HG03575 (cell line): ENCODE data around the gene DDX18.
"Not testable (repeated sequence)": the region's sequence is repeated elsewhere in the genome, so short reads cannot be mapped to it uniquely, and the experiment has no call there.

Experiments
- ATAC-seq: cut with Tn5 transposase; IDR thresholded peaks from one replicate; pipeline ENCODE4 v1.9.1; 2021; ENCODE audit not compliant: unreplicated experiment, insufficient number of reproducible peaks, low FRiP score; ENCODE audit errors: extremely low read depth

Gene DDX18

GRCh38 chr2:117814417-117815264 lies at the start of gene DDX18:
TSS of gene DDX18 (plus strand) at chr2:117814691. CDS start at chr2:117814778, 87 bp downstream.
- ATAC-seq = peak; percentile 94

DNA sequence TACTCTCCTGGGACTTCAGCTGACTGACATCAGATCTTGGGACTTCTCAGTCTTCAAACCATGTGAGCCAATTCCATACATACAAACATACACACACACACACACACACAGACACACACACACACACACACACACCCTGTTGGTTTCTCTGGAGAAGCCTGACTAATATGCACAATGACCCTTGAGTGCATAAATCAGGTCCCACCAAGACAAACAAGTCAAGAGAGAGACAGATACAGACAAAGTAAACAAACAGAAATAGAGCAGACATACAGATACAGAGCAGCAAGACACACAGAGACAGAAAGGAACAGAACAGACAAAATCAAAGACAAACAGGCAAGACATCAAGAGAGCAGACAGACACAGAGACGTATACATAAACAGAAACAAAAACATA lies 43.8 kb upstream of the DDX18 start:
- ATAC-seq = no peak

DNA sequence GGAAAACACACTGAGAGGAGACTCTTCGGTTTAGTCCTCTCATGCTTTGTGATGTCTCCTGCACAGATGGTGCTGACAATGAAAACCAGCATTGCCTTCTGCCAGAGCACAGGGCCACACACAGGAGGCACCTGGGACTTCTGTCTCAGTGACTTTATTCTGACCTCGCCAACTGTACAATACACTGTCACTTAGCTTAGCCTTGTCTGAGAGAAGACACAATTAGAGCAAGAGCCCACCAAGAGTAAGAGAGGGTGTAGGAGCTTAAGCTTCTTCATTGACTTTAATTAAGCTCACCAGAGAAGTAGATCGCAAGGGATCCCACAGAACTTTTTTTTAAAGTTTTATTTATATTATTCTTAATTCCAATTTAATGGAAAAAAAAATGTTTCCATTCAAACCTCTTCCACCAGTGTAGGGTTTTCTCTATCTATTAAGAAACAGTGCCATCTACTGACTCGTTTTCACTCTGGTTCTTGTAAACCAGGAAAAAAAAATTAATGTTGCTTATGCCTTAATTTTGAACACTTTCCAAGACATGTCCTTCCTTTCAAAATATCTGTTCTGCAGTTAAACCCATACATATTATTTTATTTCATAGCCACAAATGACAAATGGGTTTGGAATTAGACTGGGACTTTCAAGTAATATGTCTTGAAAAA lies 42.4 kb upstream of the DDX18 start:
- ATAC-seq = no peak

DNA sequence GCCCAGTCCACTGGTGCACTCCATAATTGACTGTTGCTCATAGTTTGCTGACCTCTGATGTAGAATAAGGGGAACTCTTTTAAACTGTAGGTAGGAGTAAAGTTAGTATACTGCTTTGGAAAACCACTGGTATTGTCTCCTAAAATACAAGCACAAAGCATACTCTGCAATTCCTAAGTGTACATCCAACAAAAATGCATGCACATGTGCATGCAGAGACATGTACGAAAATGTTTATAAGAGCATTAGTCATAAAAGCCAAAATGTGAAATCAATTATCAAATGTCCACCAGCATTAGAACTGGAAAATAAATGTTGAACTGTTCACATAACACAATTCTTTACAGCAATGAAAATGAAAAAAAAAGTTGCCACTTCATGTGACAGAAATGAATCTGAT lies 39.8 kb upstream of the DDX18 start:
- ATAC-seq = no peak

DNA sequence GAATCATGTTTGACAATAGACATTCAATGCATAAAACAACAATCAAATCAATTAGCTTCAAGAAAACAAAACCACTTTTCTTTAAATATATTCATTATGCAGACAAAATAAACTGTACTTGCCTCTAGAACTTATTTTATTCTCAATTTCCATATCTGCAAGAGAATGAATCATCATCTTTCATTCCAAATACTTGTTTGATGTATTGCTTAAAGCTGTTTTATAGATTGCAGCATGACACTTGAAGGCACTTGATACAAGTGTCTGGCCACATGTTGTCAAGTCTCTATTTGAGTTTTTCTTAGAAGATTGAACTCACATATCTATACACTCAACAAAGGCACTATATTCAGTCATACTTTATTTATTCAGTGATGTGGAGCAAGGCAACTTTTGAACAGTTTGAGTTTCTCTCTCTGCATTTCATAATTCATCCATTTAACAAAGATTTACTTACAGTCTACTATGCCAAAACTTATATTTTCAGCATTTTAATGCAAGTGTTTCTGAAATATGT lies 38.7 kb upstream of the DDX18 start:
- no peak for ATAC-seq

DNA sequence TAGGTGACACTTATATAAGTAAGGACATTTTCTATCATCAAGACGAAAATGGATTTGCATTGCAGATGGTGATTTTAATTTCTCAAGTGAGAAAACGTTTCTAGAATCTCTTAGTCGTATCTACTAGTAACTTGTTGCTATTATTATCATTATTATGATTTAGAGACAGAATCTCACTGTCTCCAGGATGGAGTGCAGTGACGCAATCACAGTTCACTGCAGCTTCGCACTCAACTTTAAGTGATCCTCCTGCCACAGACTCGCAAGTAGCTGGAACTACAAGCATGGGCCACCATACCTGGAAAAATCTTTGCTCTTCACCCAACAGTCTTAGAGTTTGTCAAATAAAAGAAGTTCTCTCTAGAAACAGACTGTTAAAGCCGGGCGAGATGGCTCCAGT lies 37.6 kb upstream of the DDX18 start:
- ATAC-seq = no peak

DNA sequence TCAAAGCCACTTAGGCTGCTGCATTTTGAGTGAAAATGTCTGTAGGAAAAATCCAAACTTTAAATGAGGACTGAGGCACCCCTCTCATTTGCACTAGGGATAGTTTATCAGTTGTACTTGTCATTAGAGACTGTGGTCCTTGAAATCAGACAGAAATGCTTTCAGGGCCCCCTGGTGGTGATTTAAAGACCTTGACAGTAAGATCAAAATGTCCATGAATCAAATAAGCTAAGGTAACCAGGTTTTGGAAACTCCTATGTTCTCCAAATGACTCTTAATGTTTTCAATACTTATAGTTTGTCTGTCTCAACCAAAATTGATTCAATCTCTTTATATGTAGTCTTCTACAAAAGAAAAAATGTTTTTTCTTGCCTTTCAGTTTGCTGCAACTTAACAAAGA lies 28.8 kb upstream of the DDX18 start:
- ATAC-seq = peak; percentile 87

DNA sequence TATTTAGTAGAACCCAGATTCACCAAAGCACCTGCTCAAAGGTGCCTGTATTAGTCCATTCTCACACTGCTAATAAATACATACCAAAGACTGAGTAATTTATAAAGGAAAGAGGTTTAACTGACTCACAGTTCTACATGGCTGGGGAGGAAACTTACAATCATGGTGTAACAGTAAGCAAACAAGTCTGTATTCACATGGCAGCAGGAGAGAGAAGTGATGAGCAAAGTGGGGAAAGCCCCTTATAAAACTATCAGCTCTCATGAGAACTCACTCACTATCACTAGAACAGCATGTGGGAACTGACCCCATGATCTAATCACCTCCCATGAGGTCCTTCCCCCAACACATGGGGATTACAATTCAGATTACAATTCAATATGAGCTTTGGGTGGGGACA lies 28.0 kb upstream of the DDX18 start:
- no peak for ATAC-seq

DNA sequence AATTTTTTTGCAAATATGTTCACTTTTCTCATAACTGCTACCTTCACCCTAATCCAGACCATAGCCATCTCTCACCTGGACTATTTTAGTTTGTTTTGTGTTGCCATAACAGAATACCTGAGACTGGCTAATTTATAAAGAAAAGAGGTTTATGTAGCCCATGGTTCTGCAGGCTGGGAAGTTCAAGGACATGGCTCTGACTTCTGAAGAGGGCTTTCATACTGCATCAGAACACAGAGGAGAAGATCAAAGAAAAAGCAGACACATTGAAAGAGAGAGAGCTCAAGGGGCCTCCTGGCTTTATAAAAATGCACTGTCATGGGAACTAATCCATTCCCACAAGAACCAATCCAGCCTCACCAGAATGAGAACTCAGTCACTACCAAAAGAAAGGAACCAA lies 25.0 kb upstream of the DDX18 start:
- ATAC-seq = no peak

GRCh38 chr2:117794668-117795067 lies 19.8 kb upstream of the DDX18 start:
- no peak for ATAC-seq

- ATAC-seq = no peak
These were observed 12.7 kb upstream of the DDX18 start for GRCh38 chr2:117801826-117802225.

- not testable (repeated sequence) for ATAC-seq
These were observed 10.7 kb upstream of the DDX18 start for GRCh38 chr2:117803644-117804325.

- no peak for ATAC-seq
These were observed 2.0 kb upstream of the DDX18 start for GRCh38 chr2:117812443-117812842.

GRCh38 chr2:117815946-117816345 lies 1.5 kb downstream of the DDX18 start:
- no peak for ATAC-seq

DNA sequence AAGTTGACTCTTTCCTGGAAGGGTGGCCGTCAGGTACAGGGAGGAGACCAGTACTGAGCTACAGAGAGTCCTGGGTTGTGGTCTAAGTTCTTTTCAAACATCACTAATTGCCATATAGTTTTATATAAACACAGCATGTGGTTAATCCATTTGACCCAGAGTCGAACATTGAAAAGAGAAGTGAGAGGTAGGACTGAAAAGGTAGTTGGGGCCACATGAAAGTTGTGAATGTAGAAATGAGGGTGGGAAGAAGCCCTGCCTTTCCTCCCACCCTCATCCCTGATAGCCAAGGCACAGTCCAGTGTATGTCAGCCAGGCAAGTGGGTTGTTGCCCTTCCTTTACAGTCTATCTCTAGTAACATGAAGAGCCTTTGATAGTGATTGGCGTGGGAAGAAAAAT lies 4.4 kb downstream of the DDX18 start:
- no peak for ATAC-seq

DNA sequence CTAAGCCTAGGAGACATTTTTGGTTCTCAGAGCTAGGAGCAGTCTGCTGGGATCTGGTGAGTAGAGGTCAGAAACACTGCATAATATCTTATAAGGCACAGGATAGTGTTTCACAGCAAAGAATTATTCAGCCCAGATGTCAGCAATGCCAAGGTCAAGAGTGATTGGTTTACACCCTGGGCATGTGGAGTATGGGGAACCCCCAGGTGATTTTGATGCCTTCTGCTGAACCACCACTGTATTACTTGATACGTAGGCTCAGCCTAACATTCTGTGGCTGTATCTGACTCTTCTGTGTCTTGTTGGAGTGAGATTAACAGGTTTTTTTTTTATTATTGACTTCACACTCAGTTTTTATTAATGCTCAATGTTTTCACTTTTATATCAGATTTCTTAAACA lies 6.0 kb downstream of the DDX18 start:
- ATAC-seq = no peak

- ATAC-seq = no peak
These were observed 10.9 kb downstream of the DDX18 start for GRCh38 chr2:117825437-117825836.

- not testable (repeated sequence) for ATAC-seq
These were observed 13.0 kb downstream of the DDX18 start for GRCh38 chr2:117827464-117827863.

DNA sequence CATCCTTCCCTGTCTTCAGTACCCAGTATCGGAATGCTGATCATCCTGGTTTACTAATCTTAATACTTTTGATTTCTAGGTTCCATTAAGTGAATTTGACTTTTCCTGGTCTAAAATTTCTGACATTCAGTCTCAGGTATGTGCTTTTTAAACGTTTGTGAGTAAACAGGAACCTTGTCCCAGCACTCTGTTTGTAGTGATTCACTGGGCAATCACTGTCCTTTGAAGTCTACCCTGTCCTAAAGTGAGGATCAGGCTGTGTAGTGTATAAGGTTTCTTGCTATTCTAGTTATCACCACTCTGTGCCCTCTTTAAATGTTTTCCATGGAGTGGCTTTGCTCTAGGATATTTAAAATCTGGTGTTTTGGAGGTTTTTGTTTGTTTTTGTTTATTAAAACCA lies 14.4 kb downstream of the DDX18 start:
- ATAC-seq = no peak

GRCh38 chr2:117832332-117832731 lies 17.8 kb downstream of the DDX18 start:
- no peak for ATAC-seq
